OCI-LY3 (cell line): Measurements from ENCODE around the gene ZNF853.

Experiments
- CTCF ChIP-seq: fragments of 200-600, 300-600 bp; sonication (generic); IDR thresholded peaks from 2 replicates; pipeline ENCODE4 v1.5.1; 2014; ENCODE audit warnings: antibody characterized with exemption, low read length, low read depth
- EZH2phosphoT487 ChIP-seq: fragments of 200-600 bp; shearing (Covaris generic); IDR thresholded peaks from 2 replicates; pipeline ENCODE4 v1.6.1; 2018; ENCODE audit warnings: antibody characterized with exemption, mixed run types, low read depth

DNA sequence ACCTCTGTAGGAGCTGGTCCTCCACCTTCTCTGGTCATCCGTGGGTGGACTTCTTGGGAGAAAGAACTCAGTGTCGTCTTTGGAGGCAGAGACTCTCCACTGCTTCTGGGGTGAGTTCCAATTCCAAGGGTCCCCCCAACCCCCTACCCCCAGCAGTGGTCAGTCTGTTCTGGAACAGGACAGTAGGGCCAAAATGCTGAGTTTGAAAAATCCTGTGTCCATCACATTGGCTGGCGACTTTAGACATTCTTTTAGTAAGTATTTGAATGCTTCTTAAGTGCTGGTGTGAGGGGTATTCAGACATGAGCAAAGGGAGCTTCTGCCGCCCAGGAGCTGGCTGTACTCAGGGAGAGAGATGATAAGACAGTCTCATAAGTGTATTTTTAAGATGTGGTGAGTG, 23.6 kb downstream of the ZNF853 start:
- TF ChIP-seq CTCF (no peak), EZH2phosphoT487 (no peak)
